Stimulated activated CD4-positive, alpha-beta T cell treated with anti-CD3 and anti-CD28 coated beads, Interleukin-12 subunit alpha, Interleukin-12 subunit beta, amount 100 ng/mL, for 48 hours (primary cell): Measurements from ENCODE around the gene KCTD11.
A peak's percentile ranks its signal among the peaks of the same experiment; 100 is the strongest.

Experiments used
- DNase-seq, 3 donors: peaks; one replicate each; pipeline ENCODE4 v3.0.0-alpha.2; 2020; ENCODE audit warnings: low read depth in 2 of 3, low spot score in 1 of 3

Gene KCTD11

GRCh38 chr17:7351665-7352502 lies at the start of gene KCTD11:
Gene KCTD11, plus strand, starts transcription at chr17:7352162.
- peak; percentile 59 to 76 (median 69) for DNase-seq

- DNase-seq, result no peak
Observed at GRCh38 chr17:7304179-7304578, 47.8 kb upstream of the KCTD11 start.

DNA sequence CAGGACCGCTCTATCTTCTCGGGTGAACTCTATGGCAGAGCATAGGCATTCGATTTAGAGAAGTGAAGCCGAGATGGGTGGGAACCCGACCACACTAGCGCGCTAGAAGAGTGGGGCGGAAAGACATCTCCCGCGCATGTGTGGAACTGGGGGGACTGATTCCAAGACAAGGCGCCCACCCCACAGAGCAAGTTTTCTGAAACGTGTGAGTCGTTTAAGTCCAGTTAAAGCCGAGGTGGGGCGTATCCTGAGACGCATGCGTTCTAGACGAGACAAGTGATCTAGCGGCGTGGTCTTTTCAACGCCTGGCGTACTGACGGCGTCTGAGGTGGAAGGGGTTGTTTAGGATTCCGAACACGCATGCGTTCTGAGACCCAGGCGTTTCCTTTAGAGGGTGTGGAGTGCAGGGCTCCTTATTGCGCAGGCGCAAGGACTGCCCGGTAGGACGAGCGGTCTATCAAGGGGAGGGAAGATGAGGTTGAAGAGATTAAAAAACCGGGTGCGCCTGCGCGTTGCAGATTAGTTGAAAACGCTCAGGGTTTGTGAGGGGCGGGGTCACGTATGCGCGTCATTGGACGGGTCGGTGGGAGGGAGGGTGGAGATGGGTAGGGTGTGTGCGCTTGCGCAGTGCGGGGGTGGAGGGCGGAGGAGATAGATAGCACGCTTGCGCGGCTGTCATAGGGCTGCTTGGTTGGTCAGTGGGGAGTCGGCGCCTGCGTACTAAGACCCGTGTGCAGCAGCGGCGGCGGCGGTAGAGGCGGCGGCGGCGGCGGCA lies 44.9 kb upstream of the KCTD11 start, which contains the start of gene EIF5A:
Gene EIF5A (plus strand): TSS at position 718 of the 775 bp plus-strand sequence. CDS start 2,008 bp downstream, outside the sequence.
- DNase-seq, result peak; percentile 100

DNA sequence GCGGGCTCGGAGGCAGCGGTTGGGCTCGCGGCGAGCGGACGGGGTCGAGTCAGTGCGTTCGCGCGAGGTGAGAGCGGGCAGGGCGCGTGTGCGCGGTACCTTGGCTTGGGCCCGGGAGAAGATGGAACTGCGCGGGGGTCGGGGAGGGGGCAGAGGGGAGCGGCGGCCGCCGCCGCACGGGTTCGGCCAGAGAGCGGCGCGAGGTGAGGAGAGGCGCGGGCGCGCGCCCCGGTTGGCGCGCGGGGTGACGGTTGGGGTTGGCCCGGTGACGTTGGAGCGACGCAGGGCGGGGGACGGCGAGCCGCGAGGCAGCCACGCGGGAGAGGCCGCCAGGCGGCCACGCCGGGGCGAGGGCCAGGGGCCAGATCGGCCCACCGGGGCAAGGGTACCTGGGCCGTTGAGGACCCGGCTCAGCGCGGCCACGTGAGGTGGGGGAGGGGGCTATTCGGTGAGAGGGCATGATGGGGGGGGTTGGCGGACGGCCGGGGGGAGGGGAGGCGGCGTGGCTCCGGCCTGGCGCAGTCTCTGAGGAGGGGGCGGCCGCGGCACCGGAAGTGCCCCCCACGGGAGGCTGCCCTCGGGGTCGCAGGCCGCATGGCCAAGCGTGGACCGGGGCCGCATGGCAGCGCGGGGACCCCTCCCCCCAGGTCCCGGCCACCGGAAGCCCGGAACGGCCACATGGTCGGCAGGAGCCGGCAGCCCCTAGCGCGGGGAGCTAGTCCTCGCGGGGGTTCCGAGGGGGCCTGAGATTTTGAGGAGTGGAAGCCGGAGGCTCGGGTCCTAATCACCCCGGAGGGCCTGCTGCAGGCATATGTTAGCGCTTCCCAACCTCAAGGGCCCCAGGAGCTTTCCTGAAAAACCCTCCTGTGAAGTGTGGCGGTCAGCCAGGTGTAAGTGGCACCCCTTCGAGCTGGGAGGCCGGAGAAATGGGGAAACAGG lies 44.0 kb upstream of the KCTD11 start:
- peak in 2 of 3 donors; percentile 31 to 39 for DNase-seq

- peak; percentile 73 to 84 (median 76) for DNase-seq
Observed at GRCh38 chr17:7308625-7309433, 43.1 kb upstream of the KCTD11 start.

DNA sequence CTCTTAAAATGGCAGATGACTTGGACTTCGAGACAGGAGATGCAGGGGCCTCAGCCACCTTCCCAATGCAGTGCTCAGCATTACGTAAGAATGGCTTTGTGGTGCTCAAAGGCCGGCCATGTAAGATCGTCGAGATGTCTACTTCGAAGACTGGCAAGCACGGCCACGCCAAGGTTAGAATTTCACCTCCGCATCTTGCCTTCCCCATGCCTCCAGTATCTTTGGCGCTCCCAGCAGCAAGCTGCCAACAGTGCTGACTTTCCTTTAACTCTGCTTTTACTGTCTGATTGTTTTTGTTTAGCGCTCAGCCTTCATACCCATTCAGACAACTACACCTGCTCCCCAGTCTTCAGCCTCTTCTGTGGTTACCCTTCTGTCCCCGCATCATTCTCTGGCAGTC lies 42.3 kb upstream of the KCTD11 start:
- DNase-seq, result no peak

DNA sequence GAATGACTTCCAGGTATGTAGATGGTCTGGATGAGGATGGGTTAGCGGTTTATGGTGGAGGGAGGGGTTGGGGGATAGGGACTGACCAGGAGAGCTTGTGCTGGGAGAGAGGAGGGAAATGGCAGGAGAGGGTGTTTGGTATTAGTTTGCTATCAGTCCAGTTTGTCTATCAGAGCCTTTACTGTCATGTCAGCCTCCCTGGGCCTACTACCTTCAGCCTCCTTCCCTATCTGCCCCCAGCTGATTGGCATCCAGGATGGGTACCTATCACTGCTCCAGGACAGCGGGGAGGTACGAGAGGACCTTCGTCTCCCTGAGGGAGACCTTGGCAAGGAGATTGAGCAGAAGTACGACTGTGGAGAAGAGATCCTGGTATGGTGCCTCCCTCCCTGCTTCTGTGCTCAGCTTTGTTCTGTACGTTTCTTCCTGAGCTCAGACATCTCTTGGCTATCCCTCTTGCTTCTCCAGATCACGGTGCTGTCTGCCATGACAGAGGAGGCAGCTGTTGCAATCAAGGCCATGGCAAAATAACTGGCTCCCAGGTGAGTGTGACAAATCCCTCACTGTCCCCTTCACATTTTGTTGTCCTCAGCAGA lies 40.8 kb upstream of the KCTD11 start:
- DNase-seq, result no peak

- DNase-seq, result no peak
Observed at GRCh38 chr17:7312432-7313087, 39.4 kb upstream of the KCTD11 start.

DNA sequence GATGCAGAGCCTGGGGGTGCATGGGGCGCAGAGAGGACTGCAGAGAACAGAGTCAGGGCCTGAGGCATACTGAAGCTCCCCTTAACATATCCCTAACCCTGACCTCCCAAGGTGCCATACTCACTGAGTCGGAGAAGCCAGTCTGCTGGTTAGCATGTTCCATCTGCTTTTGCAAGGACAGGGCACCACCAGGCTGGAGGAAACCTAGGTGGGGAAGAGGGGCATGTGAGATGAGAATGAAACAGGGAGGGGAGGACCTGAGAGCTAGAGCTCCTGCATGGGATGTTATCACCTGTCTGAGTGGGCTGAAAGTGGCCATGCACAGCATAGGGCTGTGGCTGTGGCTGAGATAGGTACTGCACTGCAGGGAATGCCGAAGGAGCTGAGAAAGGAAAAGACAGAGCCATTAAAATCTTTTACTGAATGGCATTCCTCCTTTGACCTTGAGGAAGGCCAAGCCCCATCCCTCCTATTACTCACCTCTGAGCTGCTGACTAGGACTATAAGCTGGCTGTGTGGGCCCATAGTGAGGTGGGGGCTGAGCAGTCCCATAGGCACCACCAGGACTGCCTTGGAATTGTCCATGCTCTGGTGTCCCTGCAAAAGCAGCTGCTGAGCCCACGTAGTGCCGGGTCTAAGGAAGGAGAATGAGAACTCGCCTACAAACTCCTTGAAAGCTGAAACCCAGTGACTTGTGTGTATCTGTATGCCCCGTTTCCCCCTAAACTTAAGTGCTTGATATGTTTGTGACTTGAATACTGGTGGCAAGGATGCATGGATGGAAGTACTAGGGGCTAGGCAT lies 38.7 kb upstream of the KCTD11 start:
- peak in 1 of 3 donors; percentile 26 for DNase-seq

GRCh38 chr17:7313890-7314718 lies 37.9 kb upstream of the KCTD11 start:
- DNase-seq, result no peak

DNA sequence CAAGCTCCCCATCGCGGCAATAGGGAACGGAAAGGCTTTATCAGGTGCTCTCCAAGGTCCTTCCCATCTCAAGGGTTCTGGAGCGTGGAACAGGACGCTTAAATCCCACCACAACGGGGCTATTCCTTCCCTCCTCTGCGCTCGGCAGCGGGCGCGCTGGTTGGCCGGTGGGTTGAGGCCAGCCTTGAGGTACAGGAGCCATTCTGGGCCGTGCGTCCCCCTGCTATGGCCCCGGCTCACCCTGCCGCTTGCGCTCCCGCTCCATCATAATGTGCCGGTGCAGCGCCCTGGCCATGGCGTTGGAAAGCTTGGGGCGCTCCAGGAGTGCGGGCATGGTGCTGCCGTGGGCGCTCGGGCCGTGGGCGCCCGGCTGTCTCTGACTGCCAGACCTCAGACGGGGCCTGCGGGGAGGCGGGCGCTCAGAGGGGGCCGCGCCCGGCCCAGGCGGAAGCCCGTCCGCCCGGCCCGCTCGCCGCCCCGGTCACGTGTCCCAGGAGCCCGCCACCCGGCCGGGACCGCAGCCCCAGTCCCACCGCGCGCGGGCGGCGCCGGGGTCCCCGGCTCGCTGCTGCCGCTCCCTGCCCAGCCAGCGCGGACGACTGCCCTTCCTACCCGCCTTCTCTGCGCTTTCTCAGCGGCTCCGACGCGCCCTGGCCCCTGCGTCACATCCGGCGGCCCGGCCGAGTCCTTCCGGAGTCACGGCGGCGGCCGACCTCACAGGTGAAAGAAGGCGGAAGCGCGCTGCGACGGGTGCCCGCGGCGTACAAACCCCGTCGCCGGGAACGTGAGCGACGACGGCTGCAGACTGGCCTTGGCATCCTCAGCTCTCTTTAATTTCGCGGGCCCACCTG lies 37.0 kb upstream of the KCTD11 start, which contains the start of gene GPS2:
Gene GPS2 (minus strand): TSS at position 642 of the 851 bp plus-strand sequence. CDS start 308 bp downstream, at position 334.
- DNase-seq, result peak; percentile 87 to 91 (median 88)

DNA sequence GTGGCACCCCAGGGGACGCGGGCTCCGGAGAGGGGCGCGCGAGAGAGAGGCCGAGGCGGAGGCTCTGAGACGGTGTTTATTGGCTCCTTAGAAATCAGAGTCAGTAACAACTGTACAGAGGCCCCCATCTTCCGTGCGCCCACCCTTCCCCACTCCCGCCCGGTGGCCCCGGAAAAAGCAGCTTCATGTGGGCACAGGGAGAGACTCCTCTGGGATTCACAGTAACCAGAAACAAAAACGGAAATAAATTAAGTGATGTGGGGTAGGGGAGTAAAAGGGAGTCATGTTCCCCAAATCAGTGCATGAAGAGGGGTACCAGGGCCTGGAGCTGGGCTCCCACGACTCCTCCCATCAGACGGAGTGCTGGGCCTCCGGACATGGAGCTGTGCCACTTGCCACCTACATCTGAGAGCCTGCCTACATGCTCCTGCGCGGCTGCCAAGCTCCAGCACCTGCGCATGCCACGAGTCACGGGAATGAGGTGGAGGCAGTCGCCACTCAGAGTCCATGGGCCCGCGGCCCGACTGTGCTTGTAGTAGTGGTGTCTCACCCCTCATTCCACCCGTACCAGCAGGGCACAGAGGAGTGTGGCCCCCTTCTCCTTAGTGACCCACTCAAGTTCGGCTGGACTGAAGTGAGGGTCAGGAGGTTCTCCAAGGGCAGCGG lies 36.3 kb upstream of the KCTD11 start:
- no peak for DNase-seq

DNA sequence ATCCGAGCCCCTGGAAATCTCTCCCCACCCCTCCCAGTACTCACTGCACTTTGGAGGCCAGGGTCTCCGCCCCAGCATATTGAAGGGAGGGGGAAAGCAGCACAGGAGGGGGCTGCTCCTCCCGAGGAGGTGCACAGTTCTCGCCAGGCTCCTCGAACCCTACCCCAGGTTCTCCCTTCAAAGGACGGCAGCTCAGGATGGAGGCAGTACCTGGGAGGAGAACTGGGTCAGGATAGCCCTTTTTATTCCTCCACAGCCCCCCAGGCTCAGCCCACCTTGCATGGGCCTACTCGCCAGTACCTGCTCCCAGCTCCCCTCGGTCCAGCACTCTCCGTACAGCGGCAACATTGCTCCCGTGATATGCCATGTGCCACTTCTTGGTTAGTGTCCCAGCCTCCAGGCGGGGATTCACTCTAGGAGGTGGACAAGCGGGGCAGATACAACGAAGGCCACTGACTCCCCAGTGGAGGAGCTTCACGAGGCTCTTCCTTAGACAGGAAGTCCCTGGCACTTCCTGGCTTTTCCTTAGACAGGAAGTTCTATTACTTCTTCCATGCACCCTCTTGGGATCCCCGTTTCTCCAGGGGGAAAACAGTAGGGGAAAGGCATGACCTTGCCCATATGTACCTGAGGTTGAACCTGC lies 34.7 kb upstream of the KCTD11 start:
- DNase-seq, result no peak

GRCh38 chr17:7318121-7318860 lies 33.7 kb upstream of the KCTD11 start:
- DNase-seq, result no peak

DNA sequence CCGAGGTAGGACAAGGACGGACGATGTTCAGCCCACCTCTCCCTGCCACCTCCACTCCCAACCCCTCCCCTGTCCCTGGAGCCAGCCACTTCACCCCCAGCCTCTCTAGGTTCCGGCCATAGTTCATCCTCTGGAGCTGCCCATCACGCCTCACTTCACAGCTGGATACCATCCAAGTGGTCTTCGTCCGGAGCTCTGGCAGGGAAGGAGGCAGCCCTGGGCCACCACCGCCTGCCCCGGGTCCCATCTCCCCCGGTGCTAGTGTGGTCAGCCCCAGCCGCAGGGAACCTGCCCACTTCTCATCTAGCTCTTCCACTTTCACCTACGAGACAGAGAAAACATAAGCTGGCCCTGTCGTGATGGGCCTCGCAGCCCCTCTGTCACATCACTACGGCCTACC lies 30.5 kb upstream of the KCTD11 start:
- DNase-seq, result no peak
